C4-2B (cell line): ENCODE results near the gene COA1.

Experiments used
- CTCF ChIP-seq: fragments of 450-650 bp; conservative IDR thresholded peaks from 2 replicates; pipeline ENCODE4 v1.5.1; 2017; ENCODE audit warnings: mild to moderate bottlenecking
- ZFX ChIP-seq: fragments of 450-650 bp; IDR thresholded peaks from 2 replicates; pipeline ENCODE4 v1.6.1; 2017

GRCh38 chr7:43629857-43630256, 99.5 kb downstream of the COA1 start:
- TF ChIP-seq CTCF (no peak), ZFX (no peak)
